BJ (cell line): ENCODE data around the gene KRT33A. TPM values are rescaled to one million over a fixed set of nuclear protein-coding genes. Genes with fewer than 3 reads are reported as not detected.

Experiments
- CTCF ChIA-PET: fragments of 350-600 bp; formaldehyde crosslinking; extraction: SDS; loops from one replicate; lab custom pipeline; 2021; ENCODE audit warnings: antibody characterized with exemption, inconsistent platforms; lab: Yijun Ruan, JAX
- POLR2A ChIA-PET: fragments of 300-600 bp; sonication (Branson Sonifier 250); formaldehyde crosslinking; extraction: SDS; loops from one replicate; lab custom pipeline; 2021; ENCODE audit warnings: antibody characterized with exemption; lab: Charles Lee
- DNase-seq: peaks from one replicate; pipeline ENCODE4 v3.0.0-alpha.2; 2011; ENCODE audit warnings: low read depth
- H3K27me3 ChIP-seq: 2 replicates; pipeline ENCODE4 v1.6.0; 2011; ENCODE audit warnings: low read length; ENCODE audit not compliant: control insufficient read depth, insufficient read depth
- H3K36me3 ChIP-seq: 2 replicates; pipeline ENCODE4 v1.5.1; 2011; ENCODE audit warnings: low read length; ENCODE audit not compliant: control insufficient read depth, insufficient read depth
- H3K4me3 ChIP-seq: 2 replicates; pipeline ENCODE4 v1.5.1; 2011; ENCODE audit warnings: low read depth, mild to moderate bottlenecking, control low read depth, low read length
- polyA plus RNA-seq: library from polyadenylated mRNA; depleted of rRNA; stranded (reverse); fragments of >200 nt; gene quantifications from 2 replicates; pipeline ENCODE4 v1.2.3, GENCODE V29; 2011
- TF ChIP-seq, protein P1 (sequence below): IDR thresholded peaks from 2 replicates; pipeline ENCODE4 v1.5.1; 2011; ENCODE audit warnings: low read depth, mild to moderate bottlenecking, control low read depth, inconsistent platforms, low read length, moderate library complexity; ENCODE audit not compliant: insufficient read depth

Gene KRT33A
- polyA plus RNA-seq, 1 experiment, result not detected

DNA sequence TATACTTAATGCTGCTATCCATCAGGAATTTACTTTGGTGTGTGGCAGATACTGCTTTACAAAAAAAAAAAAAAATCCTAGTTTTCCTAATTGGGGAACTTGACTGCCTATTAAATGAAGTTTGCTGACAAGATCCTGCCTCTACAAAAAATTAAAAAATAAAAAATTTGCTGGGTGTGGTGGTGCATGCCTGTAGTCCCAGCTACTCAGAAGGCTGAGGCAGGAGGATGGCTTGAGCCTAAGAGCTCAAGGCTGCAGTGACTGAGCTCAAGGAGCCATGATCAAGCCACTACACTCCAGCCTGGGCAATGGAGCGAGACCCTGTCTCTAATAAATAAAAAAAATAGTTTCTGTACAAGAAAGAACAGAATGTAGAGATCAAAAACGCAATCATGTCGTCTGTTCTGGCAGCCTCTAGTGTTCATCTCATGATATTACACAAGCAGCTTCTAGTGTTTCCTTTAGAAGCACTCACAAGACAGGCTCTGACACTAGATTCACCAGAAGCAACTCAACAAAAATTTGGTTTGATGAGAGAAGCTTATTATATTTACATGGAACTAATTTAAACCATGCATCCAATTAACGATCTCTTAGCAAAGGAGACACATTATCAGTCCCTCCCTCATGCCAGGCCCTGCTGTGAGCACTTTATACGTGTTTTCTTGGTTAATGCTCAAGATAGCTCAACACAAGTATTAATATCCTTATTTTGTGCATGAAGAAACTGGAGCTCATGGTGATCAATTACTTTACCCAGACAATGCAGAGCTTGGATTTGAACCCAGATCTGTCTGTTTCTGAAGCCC is 28.3 kb downstream of the KRT33A start:
- DNase-seq, result peak; percentile 38
- CTCF ChIA-PET, result interaction anchor here (0.6 to 4.1 kb wide), 50 partner anchors 9 to 516 kb away, joined by 3 to 28 read pairs (median 4); partner anchors contain the start of gene KRTAP16-1
- Histone ChIP-seq H3K36me3 (no peaks in the 10 kb centered on the region), H3K27me3 (no peaks in the 10 kb centered on the region), H3K4me3 (no peak overlapping the region)
- TF ChIP-seq, protein P1, sequence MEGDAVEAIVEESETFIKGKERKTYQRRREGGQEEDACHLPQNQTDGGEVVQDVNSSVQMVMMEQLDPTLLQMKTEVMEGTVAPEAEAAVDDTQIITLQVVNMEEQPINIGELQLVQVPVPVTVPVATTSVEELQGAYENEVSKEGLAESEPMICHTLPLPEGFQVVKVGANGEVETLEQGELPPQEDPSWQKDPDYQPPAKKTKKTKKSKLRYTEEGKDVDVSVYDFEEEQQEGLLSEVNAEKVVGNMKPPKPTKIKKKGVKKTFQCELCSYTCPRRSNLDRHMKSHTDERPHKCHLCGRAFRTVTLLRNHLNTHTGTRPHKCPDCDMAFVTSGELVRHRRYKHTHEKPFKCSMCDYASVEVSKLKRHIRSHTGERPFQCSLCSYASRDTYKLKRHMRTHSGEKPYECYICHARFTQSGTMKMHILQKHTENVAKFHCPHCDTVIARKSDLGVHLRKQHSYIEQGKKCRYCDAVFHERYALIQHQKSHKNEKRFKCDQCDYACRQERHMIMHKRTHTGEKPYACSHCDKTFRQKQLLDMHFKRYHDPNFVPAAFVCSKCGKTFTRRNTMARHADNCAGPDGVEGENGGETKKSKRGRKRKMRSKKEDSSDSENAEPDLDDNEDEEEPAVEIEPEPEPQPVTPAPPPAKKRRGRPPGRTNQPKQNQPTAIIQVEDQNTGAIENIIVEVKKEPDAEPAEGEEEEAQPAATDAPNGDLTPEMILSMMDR, result peak; percentile 91
- POLR2A ChIA-PET, result interaction anchor here (1.0 kb wide), 1 partner anchor 263 kb away, joined by 4 read pairs; no protein-coding TSS in a partner anchor

DNA sequence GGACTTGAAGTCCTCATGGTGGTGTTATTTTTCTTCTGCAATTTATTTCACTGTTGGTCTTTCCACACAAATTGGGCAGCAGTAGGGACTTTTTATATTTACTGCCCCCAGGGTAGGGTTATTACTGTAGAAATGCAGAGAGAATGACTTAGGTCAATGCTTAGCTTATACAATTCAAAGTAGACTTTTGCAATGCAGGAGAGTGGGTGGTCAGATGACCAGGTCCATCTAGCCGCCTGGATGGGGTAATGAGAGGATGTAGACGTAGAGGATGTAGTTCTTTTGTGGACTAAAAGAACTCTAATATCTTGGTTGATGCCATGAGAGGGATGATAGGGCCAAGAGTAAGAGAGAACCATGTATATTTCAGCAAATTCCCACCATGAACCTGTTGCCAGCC is 32.4 kb downstream of the KRT33A start:
- ChIA-PET POLR2A (no interaction called here), CTCF (no interaction called here)
- H3K36me3 ChIP-seq, result no peaks in the 10 kb centered on the region
- TF ChIP-seq, protein P1, result no peak
- H3K4me3 ChIP-seq, result no peak overlapping the region
- no peaks in the 10 kb centered on the region for H3K27me3 ChIP-seq
- DNase-seq, result no peak

DNA sequence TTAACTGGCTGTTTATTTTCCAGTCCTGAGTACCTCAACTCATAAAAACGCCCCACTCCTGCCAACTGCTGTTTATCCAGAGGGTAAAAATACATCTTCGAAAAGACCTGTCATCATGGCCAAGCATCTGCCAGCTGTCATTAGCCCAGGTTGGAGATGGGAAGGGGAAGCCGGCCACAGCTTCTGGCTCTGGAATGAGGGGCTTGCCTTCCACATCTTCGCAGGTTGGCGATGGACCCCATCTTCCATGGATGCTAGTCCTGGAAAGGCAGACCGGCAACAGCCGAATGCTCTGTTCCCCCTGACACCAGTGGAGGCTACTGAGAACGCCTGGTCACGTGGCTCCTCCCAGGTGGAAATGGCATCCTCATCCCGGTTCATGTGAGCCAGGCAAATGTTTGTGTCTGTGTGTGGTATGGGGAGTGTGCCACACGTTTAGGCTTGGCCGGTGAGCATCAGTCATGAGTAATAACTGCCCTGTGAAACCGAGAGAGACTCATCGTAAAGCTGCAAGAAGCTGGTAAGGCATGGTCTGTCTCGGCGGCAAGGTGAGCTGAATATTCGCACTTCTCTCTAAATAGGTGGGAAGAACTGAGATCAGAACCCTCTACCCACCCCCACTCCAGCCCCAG is 34.7 kb downstream of the KRT33A start:
- DNase-seq, result no peak
- H3K27me3 ChIP-seq, result no peaks in the 10 kb centered on the region
- no peak overlapping the region for H3K4me3 ChIP-seq
- H3K36me3 ChIP-seq, result no peaks in the 10 kb centered on the region
- TF ChIP-seq, protein P1, result no peak
- CTCF ChIA-PET, result interaction anchor here (1.0 to 2.4 kb wide), 2 partner anchors 13 to 351 kb away, joined by 3 to 9 read pairs; no protein-coding TSS in a partner anchor
- POLR2A ChIA-PET, result no interaction called here

DNA sequence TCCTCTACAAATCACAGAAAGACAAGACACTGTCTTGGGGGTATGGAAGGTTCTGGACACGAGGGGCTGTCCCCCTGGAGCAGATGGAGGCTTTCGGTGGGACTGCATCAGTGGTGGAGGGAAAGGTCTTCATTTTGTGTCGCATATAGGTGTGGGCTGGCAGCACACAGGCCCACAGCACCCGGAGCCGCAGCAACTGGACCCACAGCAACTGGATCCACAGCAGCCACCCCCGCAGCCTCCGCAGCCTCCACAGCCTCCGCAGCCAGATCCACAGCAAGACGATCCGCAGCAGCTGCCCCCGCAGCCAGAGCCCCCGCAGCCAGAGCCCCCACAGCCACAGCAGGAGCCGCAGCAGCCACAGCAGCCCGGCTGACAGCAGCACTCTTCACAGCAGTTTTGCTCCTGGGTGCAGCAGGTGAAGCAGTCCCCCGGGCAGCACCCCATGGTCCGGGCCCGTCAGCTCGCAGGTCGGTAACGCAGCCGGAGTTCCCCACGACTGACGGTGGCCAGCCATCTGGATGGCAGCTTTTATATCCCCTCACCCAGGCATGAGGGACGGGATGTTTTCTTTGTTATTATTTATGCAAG is 35.3 kb downstream of the KRT33A start, which contains the start of gene KRTAP17-1:
Gene KRTAP17-1, minus strand, starts transcription at position 507 of the 591 bp plus-strand sequence. Its CDS starts 60 bp downstream, at position 447.
- ChIA-PET CTCF (interaction anchor here (1.0 to 2.4 kb wide), 3 partner anchors 9 to 352 kb away, joined by 3 to 9 read pairs (median 4); no protein-coding TSS in a partner anchor), POLR2A (interaction anchor here (0.6 kb wide), 1 partner anchor 406 kb away, joined by 3 read pairs; no protein-coding TSS in a partner anchor)
- no peak within 1 kb of the TSS for H3K4me3 ChIP-seq
- no peaks in the 10 kb centered on the region for H3K27me3 ChIP-seq
- no peaks in the 10 kb centered on the region for H3K36me3 ChIP-seq
- no peak for DNase-seq
- TF ChIP-seq, protein P1, result no peak

DNA sequence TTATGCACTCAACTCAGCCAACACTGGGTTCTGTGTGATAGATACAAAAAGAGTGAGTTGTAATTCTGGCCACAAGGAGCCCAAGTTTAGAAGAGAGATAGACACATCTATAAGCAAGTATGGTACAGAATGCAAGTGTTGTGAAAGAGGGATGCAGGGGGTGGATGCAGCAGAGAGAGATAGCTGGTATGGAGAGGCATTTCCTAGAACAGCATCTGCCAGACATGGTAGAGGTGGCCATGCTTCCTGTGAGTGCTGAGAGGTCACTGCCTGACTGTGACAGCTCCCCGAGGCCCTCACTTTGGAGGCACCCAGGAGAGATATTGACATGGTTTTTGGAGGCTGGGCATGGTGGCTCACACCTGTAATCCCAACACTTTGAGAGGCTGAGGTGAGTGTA is 39.5 kb downstream of the KRT33A start:
- ChIA-PET CTCF (interaction anchor here (0.9 kb wide), 1 partner anchor 11 kb away, joined by 3 read pairs; no protein-coding TSS in a partner anchor), POLR2A (no interaction called here)
- no peak overlapping the region for H3K4me3 ChIP-seq
- no peaks in the 10 kb centered on the region for H3K36me3 ChIP-seq
- TF ChIP-seq, protein P1, result no peak
- no peak for DNase-seq
- no peaks in the 10 kb centered on the region for H3K27me3 ChIP-seq
